Astrocyte (in vitro differentiated cells and primary cell): ENCODE measurements around the gene CACNA2D4.

ENCODE experiments used
- CTCF ChIP-seq: IDR thresholded peaks from 2 replicates; pipeline ENCODE4 v1.5.1; 2011; ENCODE audit warnings: low read depth, mild to moderate bottlenecking, inconsistent platforms, low read length, moderate library complexity; ENCODE audit not compliant: insufficient read depth
- EZH2 ChIP-seq: IDR thresholded peaks from 2 replicates; pipeline ENCODE4 v1.6.1; 2012; ENCODE audit warnings: mild to moderate bottlenecking, low read length, inconsistent platforms; ENCODE audit not compliant: insufficient read depth

GRCh38 chr12:1877169-1877878 is 41.1 kb downstream of the CACNA2D4 start:
- no peak for TF ChIP-seq CTCF
- TF ChIP-seq EZH2 = no peak
